ENCODE results near the gene C3orf33.

C3orf33 gene

DNA sequence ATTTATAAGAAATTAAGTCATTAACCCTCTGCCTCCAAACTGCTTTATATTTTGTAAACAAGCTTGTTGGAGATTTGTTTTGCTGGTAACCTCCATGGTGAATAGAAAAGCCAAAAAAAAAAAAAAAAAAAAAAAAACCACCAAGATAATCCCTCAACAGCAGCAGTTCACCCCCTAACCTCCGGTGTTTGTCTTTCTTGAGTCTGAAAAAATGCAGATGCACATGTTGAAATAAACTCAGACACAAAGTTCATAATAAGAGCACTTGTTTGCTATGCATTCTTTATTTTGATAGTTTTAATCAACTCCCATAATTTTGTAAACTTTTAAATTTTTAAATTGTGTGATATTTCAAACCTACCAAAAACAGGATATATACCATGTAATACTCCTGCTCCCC, 59.4 kb downstream of the C3orf33 start:
- no peak for DNase-seq (ENCODE audit: low read depth)
- no peak overlapping the region for H3K4me3 ChIP-seq (ENCODE audit: low read length)
- TF ChIP-seq, protein P1, sequence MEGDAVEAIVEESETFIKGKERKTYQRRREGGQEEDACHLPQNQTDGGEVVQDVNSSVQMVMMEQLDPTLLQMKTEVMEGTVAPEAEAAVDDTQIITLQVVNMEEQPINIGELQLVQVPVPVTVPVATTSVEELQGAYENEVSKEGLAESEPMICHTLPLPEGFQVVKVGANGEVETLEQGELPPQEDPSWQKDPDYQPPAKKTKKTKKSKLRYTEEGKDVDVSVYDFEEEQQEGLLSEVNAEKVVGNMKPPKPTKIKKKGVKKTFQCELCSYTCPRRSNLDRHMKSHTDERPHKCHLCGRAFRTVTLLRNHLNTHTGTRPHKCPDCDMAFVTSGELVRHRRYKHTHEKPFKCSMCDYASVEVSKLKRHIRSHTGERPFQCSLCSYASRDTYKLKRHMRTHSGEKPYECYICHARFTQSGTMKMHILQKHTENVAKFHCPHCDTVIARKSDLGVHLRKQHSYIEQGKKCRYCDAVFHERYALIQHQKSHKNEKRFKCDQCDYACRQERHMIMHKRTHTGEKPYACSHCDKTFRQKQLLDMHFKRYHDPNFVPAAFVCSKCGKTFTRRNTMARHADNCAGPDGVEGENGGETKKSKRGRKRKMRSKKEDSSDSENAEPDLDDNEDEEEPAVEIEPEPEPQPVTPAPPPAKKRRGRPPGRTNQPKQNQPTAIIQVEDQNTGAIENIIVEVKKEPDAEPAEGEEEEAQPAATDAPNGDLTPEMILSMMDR (conservative IDR thresholded peaks at IDR 0.05; ENCODE audit: low read length), result no peak

DNA sequence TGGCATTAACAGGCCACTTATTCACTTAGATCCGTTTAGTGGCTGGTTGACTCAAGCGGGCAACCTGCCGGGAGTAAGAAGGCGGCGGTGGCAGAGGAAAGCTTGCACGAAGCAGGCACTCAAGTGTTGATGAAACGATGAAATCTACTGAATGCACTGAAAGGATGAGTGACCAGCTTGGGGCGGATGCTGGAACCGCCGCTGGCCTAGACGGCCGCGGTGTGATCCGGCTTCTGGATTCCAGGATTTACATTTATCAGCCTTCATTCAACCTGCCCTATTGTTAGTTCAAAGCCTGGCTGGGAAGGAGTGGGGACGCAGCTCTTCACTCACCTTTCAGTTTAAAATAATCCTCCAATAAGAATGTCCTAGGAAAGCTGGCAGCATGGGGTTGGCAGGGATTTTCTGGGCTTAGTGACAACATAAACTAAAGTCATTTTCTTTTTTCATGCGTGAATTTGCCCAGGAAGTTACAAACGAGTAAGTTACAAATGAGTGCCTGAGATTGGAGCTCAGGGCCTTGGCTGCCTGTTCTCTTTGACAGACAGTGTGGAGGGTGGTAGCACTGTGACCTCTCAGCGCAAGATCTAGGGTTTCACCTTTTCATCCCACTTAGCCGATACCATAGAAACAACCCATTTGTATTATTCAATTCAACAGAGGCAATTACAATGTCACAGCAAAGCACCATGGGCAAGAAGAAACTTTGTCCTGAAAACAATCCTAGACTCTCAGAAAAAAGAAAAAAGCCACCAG, 60.1 kb downstream of the C3orf33 start:
- no peak overlapping the region for H3K4me3 ChIP-seq (ENCODE audit: low read length)
- TF ChIP-seq, protein P1 (conservative IDR thresholded peaks at IDR 0.05; ENCODE audit: low read length), result no peak
- no peak for DNase-seq (ENCODE audit: low read depth)

DNA sequence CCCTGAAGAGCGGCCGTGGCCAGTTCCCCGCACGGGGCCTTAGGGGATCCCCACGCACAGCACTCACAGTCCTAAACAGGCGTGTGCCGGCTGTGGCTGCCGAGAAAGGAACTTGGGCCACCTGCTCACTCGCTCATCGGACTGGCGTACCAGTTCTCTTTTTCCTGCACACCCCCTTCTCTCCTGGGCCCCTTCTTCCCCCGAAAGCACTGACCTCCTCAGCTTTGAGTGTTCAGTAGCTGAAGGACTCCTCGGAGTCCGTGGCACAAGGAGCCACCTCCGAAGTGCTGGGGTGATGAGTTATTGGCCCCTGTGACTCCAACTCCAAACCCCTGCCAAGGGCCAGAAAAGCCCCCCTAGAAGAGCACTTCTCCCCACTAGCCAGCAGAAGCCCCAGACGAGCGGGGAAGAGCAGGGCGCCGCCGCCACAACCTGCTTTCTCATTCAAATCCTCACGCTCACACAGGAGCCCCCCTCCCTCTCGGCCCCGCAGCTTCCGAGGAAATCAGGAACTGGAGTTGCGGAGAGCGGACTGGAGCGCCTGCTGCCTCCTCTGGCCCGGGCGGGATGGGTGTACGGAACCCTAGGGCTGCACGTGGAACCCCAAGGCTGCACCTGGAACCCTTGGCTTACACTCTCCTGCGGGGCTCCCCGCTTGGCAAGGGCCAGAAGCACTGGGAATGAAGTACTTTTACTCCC, 61.3 kb downstream of the C3orf33 start, which contains the start of gene PLCH1:
Gene PLCH1 (minus strand): TSS at position 446 of the 699 bp plus-strand sequence. CDS start 40,847 bp downstream, outside the sequence.
- peak within 1 kb of the TSS; percentile 73 for H3K4me3 ChIP-seq (ENCODE audit: low read length)
- peak; percentile 38 for DNase-seq (ENCODE audit: low read depth)
- TF ChIP-seq, protein P1 (conservative IDR thresholded peaks at IDR 0.05; ENCODE audit: low read length), result no peak

DNA sequence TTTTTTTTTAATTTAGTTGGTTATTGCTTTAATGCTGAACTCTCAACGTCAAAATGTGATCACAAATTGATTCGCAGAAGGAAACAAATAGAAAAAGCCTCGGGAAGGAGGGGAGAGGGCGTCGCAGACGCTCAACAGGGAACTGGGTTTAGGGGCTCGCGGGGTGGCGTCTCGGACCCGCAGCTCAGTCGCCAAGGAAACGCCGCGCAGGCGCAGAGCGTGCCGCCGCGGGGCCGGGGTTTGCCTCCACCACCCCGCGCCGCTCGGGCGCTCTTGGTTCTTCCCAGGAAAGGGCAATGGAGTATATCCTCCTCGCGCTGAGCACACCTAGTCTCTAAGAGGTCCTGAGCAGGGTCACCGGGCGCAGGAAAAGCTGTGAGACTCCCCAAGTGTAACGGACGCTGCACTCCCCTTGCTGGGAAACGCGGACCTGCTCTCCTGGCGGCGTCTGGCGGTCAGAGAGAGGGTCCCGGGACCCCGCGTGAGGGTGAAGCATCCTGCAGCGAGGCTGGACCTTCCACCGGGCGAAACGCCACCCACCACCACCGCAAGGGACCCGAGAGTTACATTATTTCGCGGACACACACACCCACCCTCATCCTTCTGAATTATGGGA, 62.0 kb downstream of the C3orf33 start:
- TF ChIP-seq, protein P1 (conservative IDR thresholded peaks at IDR 0.05; ENCODE audit: low read length), result no peak
- DNase-seq (ENCODE audit: low read depth), result no peak
- H3K4me3 ChIP-seq (ENCODE audit: low read length), result peak overlapping the region; percentile 73

DNA sequence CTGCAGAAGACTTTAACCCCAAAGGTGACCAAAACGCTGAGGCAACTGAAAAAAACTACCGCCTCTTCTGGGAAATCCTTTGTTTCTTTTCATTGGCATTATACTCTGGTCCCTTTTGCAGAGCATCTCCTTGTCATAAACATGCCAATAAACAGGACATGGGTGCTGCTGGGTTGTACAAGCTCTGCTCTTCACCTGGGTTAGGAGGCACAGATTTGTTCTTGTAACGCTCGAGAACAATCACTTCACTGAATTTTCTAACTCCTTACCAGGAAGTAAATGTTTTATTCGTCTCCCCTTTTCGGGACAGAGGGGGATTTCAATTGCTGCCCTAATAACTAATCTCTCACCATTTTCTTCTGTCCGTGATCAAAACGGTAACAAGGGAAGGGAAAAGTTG, 62.5 kb downstream of the C3orf33 start:
- peak overlapping the region; percentile 73 for H3K4me3 ChIP-seq (ENCODE audit: low read length)
- no peak for DNase-seq (ENCODE audit: low read depth)
- TF ChIP-seq, protein P1 (conservative IDR thresholded peaks at IDR 0.05; ENCODE audit: low read length), result no peak

DNA sequence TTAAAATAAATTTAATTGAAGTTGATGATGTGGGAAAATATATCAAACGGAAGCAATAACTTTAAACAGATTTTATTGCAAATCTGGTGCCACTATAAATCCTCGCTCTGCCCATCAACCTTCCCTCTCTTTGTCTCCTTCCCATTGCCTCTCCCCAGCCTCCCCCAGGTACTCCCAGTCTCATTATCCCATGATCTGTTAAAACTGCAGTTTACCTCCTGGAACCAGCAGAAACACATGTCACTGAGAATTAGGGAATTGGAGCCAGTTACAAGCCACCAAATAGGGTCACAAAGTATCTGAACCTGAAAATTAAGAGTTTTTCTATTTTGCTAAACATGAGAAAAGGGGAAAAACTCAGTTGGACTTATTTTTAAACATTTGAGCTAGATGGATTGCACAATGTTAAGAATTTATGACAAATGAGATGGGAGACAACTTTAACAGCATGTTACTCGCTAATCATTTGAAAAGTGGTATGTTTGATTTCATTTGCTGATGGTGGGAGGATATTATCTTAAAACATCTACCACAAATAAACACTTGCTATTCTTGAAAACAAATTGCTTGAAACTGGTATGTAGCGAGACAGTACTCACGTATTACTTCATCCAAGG, 63.6 kb downstream of the C3orf33 start:
- no peak for DNase-seq (ENCODE audit: low read depth)
- no peak overlapping the region for H3K4me3 ChIP-seq (ENCODE audit: low read length)
- TF ChIP-seq, protein P1 (conservative IDR thresholded peaks at IDR 0.05; ENCODE audit: low read length), result no peak

Measured in AG10803 (cell line).